OCI-LY1 (cell line): ENCODE results near the gene GFM1.

ENCODE experiments used
- EZH2 ChIP-seq: fragments of 200-600 bp; sonication (generic), shearing (Covaris generic); IDR thresholded peaks from 2 replicates; pipeline ENCODE4 v1.8.0; 2017; ENCODE audit warnings: borderline replicate concordance, mixed run types, mild to moderate bottlenecking, antibody characterized with exemption, low read length, moderate library complexity, mixed read lengths
- TF ChIP-seq, protein P1 (sequence below): fragments of 200-600 bp; sonication (generic), shearing (Covaris generic); IDR thresholded peaks from 2 replicates; pipeline ENCODE4 v1.5.1; 2017; ENCODE audit warnings: mild to moderate bottlenecking, antibody characterized with exemption, low read length, moderate library complexity, mixed read lengths

DNA sequence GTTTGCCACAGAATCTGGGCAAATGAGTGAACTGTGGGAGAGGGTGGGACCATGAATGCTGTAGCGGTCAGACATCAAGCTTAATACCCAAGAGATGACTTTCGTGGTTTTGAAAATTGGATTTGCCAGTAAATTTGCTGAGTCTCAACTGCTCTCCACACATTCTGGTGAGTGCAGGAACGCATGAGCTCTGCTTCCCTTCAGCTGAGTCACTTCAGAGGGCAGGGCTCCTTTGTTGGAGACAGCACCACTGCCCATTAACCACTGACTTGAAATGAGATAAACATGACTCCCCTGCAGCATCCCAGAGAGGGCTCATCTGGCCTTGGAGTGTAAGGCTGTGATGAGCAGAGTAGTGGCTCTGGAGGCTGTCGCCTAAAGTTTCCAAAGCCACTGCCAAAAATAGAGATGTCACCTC, 65.3 kb downstream of the GFM1 start:
- TF ChIP-seq, protein P1, sequence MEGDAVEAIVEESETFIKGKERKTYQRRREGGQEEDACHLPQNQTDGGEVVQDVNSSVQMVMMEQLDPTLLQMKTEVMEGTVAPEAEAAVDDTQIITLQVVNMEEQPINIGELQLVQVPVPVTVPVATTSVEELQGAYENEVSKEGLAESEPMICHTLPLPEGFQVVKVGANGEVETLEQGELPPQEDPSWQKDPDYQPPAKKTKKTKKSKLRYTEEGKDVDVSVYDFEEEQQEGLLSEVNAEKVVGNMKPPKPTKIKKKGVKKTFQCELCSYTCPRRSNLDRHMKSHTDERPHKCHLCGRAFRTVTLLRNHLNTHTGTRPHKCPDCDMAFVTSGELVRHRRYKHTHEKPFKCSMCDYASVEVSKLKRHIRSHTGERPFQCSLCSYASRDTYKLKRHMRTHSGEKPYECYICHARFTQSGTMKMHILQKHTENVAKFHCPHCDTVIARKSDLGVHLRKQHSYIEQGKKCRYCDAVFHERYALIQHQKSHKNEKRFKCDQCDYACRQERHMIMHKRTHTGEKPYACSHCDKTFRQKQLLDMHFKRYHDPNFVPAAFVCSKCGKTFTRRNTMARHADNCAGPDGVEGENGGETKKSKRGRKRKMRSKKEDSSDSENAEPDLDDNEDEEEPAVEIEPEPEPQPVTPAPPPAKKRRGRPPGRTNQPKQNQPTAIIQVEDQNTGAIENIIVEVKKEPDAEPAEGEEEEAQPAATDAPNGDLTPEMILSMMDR = no peak
- no peak for TF ChIP-seq EZH2
